HG03139 (cell line): ENCODE data around the gene STK17B.

Experiments used
- ATAC-seq: cut with Tn5 transposase; IDR thresholded peaks from one replicate; pipeline ENCODE4 v1.9.1; 2021; ENCODE audit not compliant: unreplicated experiment

The STK17B gene

DNA sequence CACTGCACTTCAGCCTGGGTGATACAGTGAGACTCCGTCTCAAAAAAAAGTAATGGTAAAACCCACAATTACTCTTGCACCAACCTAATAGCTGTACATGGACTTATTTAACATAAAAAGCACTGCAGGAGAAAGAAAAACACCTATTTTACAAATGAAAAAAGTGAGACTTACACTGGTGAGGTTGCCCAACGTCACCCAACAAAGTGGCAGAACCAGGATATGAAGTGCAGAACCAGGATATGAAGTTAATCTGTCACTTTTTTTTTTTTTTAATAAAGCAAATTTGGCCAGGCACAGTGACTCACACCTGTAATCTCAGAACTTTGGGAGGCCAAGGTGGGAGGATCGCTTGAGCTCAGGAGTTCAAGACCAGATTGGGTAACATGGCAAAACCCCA is 13.5 kb upstream of the STK17B start:
- no peak for ATAC-seq

- ATAC-seq = no peak
Measured at GRCh38 chr2:196183528-196184231, 12.3 kb upstream of the STK17B start.

DNA sequence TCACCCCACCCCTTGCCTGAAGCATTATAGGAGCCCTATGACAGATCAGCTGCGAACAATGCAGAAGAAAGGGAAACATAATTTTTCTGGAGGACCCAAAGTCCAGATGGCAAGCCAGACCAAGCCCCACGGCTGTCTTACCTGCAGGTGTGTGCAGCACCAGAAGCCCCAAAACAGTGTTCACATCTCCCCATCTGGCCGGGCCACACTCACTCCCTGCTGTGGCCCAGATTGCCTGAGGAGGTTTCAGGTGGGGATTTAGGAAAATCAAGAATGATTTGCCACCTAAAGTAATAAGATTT is 11.7 kb upstream of the STK17B start:
- peak; percentile 18 for ATAC-seq

GRCh38 chr2:196182439-196183171 is 11.2 kb upstream of the STK17B start:
- peak; percentile 86 for ATAC-seq

DNA sequence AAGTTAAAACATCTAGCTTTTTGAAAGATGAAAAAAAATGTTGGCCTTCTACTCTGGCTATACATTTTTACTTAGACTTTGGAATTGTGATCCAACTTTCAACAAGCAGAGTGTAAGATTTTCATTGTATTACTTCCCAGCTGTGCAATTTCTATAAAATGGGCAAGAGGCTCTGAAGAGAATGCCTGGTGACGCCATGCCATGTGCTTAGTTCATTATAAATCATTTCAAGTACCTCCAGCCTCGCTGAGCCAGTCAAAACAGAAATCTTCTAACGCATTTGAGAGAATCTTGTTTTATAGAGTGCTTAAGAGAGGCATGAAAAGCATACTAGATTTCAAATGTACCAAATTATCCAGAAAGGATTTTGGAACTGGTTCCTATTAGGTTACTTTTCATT is 10.1 kb upstream of the STK17B start:
- ATAC-seq = no peak

DNA sequence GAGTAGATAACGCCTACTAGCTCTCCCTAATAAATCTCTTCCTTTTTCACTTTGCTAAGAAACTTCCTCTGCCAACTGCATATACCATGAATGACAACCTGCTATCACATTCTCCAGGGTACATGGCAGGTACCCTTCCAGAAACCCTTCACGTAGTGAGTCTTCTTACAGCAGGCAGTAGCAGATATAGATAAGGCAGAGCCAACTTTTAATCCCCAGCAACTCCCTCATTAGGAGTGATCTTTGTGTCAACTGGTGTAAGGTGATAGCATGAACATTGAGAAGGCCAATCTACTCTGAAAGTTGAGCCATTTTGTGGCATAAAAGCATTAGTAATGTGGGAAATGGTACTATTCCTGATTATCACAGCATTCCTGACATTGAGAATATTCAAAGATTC is 5.7 kb upstream of the STK17B start:
- ATAC-seq = no peak

DNA sequence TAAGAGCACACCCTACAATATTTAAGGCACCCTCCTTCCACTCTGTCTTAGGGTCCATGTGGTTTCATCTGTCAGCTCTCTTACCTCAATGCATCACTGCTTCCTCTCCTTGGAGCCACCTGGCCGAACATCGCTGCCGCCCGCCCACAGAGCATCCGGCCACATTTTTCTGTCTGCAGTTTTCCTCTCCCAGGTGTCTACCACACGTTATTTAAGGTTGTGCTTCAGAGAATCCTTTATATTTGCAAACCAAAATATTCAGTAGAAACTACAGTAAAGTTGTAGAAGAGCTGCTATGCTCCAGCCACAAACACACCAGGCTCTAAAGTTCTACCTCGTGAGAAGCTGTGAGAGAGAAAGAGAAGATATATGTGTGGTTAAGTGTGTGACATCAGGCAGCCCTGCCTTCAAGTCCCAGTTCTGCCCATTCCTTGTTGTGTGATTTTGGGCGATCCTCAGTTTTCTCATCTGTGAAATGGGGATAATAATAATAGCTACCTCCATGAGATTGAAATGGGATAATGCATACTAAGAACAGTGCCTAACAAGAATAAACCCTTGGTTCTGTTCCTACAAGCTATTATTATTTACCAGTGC is 4.9 kb upstream of the STK17B start:
- ATAC-seq = peak; percentile 65

DNA sequence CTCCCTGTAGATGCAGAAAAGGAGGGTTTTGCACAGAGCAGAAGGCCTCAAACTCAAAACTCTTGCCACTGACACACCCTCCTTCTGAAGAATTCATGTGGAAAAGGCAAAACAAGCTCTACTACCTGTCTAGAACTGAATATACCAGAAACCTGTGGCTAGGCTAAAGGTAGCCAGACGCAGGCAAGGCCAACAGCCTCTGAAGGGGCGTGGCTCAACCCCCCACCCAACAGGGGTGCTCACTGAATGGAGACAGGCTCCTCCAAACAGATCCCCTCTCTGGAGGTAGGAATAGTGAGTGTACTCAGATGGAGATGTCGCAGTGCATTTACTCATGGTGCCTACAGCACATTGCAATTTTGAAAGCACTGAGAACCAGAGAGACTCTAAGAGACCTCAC is 3.0 kb upstream of the STK17B start:
- ATAC-seq = no peak

DNA sequence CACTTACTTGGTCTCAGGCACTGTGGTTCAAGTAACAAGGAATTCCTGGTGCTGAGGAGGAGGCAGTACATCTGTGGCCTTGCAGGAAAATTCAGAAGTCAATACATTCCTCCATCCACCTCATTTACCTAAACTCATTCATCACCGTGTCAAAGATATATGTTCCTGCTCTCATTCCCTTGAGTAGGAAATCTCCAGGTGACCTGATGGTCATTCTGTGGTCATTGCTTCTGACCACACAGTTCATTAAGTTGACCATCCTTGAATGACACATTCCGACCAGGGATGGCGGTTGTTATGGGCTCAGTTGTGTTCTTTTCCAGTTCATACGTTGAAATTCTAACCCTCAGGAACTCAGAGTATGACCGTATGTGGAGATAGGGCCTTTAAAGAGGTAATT is 2.1 kb upstream of the STK17B start:
- ATAC-seq = no peak

DNA sequence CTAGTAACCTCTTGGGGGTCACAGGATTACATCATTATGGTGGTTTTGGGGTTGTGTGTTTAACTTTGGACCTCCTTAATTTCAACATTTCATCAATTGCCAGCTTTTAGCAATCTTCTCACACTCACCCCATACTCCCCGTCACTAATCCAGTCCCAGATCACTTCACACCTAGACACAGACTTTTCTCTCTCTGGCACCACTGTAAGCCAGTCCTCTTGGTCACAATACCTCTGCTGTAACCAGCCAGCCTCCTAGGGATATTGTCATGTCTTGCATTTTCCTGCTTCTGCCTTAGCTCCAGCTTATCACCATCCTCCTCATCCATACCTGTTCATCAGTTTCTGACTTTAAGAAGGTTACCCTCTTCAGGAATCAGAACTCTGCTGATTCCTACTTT is 1.6 kb upstream of the STK17B start:
- no peak for ATAC-seq

- no peak for ATAC-seq
Measured at GRCh38 chr2:196171946-196172345, 568 bp upstream of the STK17B start.

DNA sequence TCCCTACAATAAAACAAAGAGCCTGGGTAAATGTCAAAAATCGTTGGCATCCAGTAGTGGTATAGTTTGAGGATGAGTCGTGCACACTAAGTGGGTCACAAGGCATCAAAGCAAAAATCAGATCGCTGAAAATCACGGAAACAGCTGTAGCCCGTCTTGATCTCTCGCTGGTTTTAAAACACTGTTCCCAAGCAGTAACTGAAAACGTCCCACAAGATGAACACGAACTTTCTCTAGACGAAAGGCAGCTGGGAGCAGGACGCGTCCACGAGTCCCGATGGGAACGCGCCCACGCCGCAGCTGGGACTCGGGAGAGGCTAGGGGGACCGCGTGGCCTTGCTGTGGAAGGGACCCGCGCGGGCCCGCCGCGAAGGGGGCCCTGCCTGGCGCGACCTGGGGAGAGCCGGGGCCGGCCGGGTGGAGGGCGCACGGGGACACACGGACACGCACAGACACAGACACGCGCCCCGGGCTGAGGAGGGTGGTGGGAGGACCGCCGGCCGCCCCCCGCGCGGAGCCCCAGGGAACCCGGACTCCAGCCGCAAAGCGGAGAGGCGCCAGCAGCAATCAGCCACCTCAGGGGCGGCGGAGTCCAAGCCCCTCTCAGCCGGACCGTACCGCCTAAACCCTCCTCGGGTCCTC is 651 bp downstream of the STK17B start:
- peak; percentile 4 for ATAC-seq

GRCh38 chr2:196170213-196170605 is 1.2 kb downstream of the STK17B start:
- ATAC-seq = peak; percentile 25

DNA sequence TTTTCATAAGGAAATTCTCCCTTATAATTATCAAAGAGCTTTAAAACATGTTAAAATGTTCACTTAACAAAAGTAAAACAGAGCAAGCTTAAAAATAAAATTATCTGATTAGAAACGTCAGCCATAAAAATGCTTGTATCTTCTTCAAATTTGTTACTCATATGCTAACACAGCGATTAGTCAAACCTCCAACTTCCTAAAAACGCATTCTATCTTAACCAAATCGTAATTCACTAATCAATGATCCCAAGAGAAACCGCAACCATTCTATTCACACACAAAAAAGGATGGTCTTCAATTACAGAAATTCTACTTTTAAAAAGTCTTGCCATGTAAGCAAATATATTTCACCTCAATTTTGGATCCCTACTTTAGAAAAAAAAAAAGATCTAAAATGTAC is 1.9 kb downstream of the STK17B start:
- no peak for ATAC-seq

DNA sequence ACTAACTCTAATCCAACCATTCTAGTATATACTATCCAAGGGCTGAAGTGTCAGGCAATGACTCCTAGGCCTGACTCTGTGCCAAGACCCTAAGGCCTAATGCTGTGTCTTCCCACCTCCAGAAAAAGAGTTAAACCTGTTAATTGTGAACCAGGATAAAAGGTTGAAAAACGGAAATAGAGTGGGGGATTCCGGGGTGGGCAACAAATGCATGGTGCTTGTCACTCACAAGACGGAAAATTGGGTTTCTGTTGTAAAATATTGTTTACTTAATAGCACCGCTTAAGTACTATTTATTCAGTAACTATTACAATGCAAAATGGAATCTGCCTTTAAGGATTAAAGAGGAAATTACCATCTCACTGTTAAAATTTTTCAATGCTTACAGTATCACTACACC is 3.2 kb downstream of the STK17B start:
- no peak for ATAC-seq

DNA sequence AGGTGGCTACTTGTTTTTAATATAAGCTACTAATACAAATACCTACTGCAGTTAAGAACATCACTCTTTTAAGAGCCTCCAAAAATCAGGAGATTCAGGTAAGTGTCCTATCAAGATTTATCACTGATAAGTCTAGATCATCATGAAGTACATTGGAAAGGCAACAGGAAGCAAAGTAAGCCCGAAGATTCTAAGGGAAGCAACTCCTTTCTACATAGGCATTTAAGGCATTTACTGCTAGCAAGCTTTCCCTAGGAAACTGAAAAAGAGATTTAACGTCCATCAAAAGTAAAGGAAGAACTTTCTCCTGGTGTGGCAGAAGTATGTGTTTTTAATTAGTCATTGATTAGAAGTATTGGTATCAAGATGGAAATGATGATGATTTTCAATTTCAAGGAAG is 3.7 kb downstream of the STK17B start:
- ATAC-seq = no peak

- ATAC-seq = no peak
Measured at GRCh38 chr2:196166876-196167275, 4.5 kb downstream of the STK17B start.

- no peak for ATAC-seq
Measured at GRCh38 chr2:196165016-196165415, 6.4 kb downstream of the STK17B start.

- no peak for ATAC-seq
Measured at GRCh38 chr2:196163285-196163684, 8.1 kb downstream of the STK17B start.

- no peak for ATAC-seq
Measured at GRCh38 chr2:196162586-196163175, 8.7 kb downstream of the STK17B start.

GRCh38 chr2:196160946-196161345 is 10.4 kb downstream of the STK17B start:
- ATAC-seq = no peak

DNA sequence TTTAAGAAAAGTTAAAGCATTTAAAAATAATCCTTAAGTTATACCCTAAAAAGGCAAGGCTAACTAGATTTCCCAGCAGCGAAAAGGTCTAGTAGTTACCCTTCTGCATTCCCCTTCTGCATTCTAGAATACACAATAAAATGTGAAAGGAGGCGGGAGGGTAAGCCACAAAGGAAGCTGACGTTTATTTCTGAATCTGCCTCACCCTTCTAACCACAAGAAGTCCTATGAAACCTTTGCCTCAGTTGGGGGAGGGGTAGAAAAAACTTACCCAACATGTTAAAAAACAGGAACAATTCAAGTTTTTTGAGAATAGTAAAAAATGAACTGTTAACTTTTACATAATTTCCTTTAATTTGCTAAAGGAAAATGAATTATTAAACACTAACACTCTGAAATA is 11.3 kb downstream of the STK17B start:
- ATAC-seq = peak; percentile 75
